Measurements from ENCODE around the gene TUNAR. TPM values are rescaled to one million over a fixed set of nuclear protein-coding genes. Genes with fewer than 3 reads are reported as not detected.

Gene TUNAR
- not detected for total RNA-seq
- long read RNA-seq, result 0 reads

DNA sequence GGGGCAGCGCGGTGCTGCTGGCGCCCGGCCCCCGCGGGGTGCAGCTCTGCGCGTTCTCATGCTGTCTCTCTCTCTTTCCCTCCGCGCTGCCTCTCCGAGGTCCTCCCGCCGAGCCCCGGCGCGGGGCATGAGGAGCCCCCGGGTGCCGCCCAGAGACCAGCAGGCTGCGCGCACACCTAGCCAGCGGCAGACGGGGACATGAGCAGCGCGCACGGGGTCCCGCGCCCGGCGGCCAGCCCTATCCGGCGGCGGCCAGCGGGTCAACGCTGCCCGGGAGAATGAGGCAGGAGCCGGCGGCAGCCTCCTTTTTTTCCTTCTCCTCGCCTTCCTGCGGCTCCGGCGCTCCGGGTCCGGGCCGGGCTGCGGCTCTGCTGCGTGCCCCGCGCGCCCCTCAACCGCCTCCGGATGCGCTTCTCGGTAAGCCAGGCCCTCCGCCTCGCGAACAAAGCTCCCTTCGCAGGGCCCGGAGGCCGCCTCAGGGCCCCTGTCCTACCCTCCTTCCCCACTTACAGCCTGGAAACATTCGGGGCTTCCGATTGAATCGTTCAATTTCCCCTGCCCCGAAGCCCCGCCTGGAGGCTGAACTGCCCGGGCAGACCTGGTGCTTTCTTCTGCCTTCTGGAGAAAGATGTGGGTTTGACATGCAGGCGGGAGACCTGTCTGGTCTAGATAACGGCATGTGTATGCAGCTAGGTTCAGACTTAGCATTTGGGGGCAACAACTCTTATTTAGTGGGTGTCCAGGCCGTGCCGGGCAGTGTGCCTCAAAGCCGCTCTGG is at the start of gene TUNAR:
Gene TUNAR, plus strand, starts transcription at position 72 of the 778 bp plus-strand sequence.
- intact Hi-C loops (cut with DNase I), result no loop called here
- ATAC-seq (no peak), DNase-seq (no peak)

DNA sequence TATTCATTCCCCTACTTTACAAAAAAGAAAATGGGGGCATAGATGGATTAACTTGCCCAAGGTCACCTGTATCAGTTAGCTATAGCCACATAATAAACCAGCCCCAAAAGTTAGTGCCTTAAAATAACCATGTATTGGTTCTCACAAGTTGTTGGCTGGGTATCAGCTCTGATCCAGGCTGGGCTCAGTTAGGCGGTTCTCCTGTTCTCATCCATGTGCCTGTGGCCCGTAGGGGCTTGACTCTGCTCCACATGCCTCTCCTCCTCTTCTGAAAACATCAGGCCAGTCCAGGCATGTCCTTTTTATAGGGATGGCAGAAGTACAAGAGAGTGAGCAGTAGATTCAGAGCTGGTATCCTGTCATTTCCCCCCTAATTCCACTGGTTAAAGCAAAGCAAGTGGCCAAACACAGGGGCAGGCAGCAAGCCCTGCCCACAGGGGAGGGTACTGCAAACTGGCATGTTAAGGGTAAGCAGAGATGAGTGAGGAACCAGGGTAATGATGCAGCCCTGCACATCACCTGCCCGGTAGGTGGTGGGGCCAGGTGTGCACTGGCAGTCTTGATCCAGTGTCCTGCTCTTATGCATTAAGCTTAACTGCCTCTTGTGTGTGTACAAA is 47.9 kb upstream of the TUNAR start:
- intact Hi-C loops (cut with DNase I), result no loop called here
- DNase-seq, result no peak
- no peak for ATAC-seq

- intact Hi-C loops (cut with DNase I), result no loop called here
- ATAC-seq, result no peak
- no peak for DNase-seq
These were observed 47.3 kb upstream of the TUNAR start for GRCh38 chr14:95829321-95829720.

DNA sequence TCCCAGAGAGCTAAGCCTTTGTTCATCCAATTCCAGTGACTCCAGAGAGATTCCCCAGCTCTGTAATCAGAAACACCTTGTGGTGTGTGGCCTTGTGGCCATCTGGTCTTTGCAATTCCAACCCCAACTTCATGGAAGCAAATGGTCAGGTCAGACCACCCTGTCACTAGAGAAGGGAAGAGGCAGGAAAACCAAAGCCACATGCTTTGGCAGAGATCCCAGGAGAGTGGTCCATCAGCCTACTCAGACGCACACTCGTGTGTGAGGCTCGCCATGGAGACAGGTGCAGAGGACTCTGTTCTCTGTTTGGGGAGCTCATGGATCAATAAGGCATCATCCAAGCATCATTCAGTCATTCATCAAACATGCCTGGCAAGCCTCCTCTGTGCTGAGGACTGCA is 46.2 kb upstream of the TUNAR start:
- intact Hi-C loops (cut with DNase I), result no loop called here
- DNase-seq (no peak), ATAC-seq (no peak)

GRCh38 chr14:95831041-95831440 is 45.6 kb upstream of the TUNAR start:
- DNase-seq, result no peak
- intact Hi-C loops (cut with DNase I), result no loop called here
- ATAC-seq, result no peak

- ATAC-seq (no peak), DNase-seq (no peak)
- intact Hi-C loops (cut with DNase I), result no loop called here
These were observed 45.2 kb upstream of the TUNAR start for GRCh38 chr14:95831468-95831867.

- DNase-seq (no peak), ATAC-seq (no peak)
- intact Hi-C loops (cut with DNase I), result no loop called here
These were observed 44.6 kb upstream of the TUNAR start for GRCh38 chr14:95832012-95832411.

- intact Hi-C loops (cut with DNase I), result no loop called here
- DNase-seq (no peak), ATAC-seq (no peak)
These were observed 43.2 kb upstream of the TUNAR start for GRCh38 chr14:95833429-95833828.

GRCh38 chr14:95834496-95834895 is 42.1 kb upstream of the TUNAR start:
- DNase-seq (no peak), ATAC-seq (no peak)
- intact Hi-C loops (cut with DNase I), result no loop called here

DNA sequence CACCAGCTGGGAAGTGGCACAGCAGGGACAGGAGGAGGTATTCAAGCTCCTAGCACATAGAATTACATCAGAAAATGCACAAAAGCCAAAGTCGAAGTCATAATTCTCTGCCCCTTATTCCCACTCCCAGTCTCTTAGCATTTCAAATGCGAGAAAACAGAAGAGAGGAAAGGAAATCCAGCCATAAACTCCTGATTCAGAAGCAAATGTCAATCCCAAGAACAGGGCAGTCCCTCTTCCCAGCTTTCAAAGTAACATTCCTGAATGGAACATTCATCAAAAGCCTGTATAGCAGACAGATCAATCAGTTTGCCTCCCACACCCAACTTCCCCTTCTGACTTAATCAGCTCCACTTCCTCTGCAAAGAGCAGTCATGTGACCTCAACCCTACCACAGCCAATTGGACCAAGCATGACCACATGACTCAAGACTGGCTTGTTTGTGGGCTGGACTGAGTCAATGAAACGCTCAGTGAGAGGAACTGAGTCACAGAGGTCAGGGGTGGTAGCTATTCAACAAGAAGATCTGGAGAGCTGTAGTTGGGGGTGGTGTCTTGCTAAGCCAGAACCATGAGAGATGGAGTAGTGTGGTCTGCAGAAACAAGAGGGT is 41.4 kb upstream of the TUNAR start:
- ATAC-seq, result no peak
- DNase-seq, result no peak
- intact Hi-C loops (cut with DNase I), result no loop called here

DNA sequence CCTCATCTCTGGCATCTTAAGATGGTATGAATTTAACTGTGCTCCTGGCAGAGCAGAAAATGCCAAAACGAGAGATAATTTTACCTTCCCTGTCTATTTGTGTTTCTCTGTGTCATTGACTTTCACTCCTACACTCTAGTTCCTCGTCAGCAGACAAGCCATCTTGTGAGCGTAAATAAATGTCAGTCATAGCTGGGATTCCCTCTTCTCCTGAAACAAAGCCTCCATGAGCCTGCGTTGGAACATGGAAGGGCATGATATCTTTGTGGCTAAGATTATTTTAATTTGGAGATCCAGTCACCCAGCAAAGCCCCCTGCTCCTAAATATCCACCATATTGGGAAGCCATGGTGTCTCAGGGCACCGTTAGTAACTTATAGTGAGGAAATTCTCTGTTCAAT is 37.8 kb upstream of the TUNAR start:
- ATAC-seq, result no peak
- no peak for DNase-seq
- intact Hi-C loops (cut with DNase I), result no loop called here

DNA sequence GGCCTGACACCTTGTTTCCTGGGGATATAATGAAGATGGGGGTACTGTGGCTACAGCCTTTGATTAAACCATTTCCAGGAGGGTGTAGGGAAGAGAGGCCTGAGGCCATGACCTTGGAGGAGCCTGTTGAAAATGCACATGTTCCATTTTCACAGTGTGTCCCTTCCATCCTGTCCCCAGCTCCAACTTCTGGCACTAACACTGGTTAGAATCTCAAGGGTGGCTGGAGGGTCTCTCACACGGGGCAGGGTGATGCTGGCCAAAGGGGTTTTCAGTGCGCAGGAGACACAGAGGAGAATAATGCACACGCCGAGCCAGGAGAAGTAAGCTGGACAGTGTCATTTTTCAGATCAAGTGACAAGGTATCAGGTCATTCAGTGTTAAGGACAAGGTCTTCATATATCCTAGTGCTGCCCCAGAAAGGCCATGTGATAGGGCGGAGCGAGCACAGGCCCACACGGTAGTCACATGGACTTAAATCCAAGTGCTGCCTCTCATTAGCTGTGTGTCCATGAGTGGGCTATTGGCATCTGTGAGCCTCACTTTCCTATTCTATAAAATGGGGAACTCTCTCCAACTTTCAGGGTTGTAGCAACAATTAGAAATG is 36.4 kb upstream of the TUNAR start:
- ATAC-seq, result no peak
- DNase-seq, result no peak
- intact Hi-C loops (cut with DNase I), result no loop called here

DNA sequence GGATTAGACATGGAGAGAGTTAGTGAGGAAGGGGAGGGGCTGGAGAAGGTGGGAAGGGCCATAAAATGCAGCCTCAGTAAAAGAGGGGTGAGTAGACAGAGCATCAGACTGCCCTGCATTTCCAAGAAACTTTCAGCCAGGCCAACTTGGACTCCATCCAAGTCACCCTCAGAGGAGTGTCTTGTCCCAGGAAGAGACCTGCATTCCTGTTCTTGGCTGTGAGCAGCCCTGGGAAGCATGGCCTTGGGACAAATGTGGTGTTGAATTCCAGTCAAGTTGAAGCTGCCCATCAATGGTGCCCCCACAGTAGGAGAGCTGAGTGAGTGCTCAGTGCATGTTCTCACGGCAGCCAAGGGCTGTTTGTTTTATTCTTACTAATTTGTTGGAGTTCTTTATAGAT is 35.0 kb upstream of the TUNAR start:
- intact Hi-C loops (cut with DNase I), result no loop called here
- ATAC-seq (no peak), DNase-seq (no peak)

GRCh38 chr14:95849761-95850160 is 26.9 kb upstream of the TUNAR start:
- intact Hi-C loops (cut with DNase I), result no loop called here
- no peak for ATAC-seq
- DNase-seq, result no peak

- no peak for DNase-seq
- intact Hi-C loops (cut with DNase I), result no loop called here
- no peak for ATAC-seq
These were observed 26.2 kb upstream of the TUNAR start for GRCh38 chr14:95850429-95850828.

DNA sequence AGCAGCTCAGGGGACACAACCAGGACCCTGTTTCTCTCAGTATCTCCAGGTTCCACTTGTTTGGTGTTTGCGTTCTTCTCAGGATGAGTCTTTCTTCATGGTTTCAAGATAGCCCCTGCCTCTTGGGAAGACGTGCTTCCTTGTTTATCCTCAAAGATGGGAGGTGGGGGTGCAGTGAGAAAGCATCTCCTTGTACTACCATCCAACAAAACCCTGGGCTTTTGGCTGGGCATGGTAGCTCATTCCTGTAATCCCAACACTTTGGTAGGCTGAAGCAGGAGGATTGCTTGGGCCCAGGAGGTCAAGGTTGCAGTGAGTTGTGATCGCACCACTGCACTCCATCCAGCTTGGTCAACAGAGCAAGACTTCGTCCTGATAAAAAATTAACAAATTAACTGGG is 21.0 kb upstream of the TUNAR start:
- intact Hi-C loops (cut with DNase I), result no loop called here
- no peak for ATAC-seq
- no peak for DNase-seq

DNA sequence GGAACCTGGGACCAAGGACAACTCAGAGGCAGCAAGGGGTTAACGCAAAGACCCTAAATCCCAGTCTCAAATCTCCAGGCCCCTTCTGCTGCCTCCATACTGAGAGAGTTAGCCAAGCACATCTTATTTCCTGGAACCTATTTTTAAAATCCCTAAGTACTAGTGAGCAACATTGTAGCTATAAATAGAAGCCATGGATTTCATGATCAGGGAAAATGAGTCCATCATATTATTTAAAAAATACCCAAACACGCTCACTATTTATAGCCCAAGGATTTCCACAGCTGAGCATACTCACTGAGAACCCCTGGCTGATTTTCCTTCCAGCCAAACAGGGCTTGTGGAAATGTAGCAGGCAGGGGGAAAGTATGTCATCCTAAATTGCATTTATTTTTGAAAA is 19.4 kb upstream of the TUNAR start:
- no peak for ATAC-seq
- DNase-seq, result no peak
- intact Hi-C loops (cut with DNase I), result no loop called here

- ATAC-seq (no peak), DNase-seq (no peak)
- intact Hi-C loops (cut with DNase I), result no loop called here
These were observed 17.7 kb upstream of the TUNAR start for GRCh38 chr14:95858893-95859292.

DNA sequence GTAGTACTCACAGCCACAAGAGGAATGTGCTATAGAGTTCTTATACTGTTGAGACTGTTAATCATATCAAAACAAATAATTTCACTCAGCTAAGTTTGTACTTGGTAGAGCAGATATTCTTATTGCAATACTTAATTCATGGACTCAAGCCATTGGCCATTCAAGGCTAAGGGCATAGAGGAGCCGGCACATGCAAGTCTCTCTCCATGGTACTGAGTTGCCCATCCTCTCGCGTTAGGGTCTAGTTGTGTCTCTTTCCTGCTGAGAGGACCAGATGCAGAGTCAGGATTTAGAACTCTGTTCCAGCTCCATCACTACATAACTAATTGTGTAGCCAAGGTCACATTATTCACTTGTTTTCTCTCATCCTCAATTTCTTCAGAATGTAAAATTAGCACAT is 14.4 kb upstream of the TUNAR start:
- intact Hi-C loops (cut with DNase I), result no loop called here
- no peak for ATAC-seq
- DNase-seq, result no peak

GRCh38 chr14:95863295-95863694 is 13.3 kb upstream of the TUNAR start:
- DNase-seq (no peak), ATAC-seq (no peak)
- intact Hi-C loops (cut with DNase I), result no loop called here

All from left cardiac atrium (tissue), 4 donors.